ENCODE results near the gene SARNP.
A peak's percentile ranks its signal among the peaks of the same experiment; 100 is the strongest.

The SARNP gene

GRCh38 chr12:55739025-55739378 is 78.5 kb downstream of the SARNP start:
- no peak for DNase-seq

DNA sequence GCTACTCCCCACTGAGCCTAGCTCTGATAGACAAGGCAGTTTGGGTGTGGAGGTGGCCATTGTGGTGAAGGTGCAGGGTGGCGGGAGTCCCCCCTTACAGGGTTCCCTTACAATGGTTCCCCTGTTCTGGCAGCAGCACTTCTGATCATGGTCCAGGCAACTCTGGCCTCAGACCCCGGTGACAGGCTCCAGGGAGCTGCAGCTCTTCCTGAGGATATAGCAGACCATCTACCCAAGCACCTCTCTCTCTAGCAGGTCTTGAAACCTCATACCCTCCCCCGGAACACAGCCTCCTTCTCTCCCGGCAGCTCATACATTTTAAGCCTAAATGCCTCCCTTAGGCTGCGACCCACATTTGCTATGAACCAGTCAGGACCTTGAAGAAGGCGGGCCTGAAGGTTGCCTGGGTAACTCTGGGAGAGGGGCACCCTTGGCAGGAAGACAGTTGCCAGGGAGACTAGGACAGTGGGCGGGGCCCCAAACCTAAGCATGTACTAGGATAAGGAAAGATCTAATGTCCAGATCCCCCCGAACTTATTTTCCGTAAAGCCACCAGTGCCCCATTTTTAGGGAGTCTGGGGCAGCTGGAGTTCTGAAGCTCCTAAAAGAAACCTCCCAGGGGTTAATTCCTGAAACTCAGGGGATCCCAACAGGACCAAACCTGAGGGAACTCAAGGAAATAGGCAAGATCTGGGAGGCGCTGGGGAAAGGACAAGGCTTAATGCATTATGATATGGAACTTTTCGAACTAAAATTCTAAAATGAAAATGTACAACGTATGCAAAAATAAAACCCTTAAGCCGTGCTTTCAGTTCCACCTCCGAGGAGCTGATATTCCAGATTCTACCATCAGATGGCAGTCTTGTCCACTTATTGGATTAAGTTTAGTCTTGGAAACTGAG is 79.2 kb downstream of the SARNP start:
- peak; percentile 82 for DNase-seq

- DNase-seq = no peak
Observed at GRCh38 chr12:55737581-55738122, 79.9 kb downstream of the SARNP start.

DNA sequence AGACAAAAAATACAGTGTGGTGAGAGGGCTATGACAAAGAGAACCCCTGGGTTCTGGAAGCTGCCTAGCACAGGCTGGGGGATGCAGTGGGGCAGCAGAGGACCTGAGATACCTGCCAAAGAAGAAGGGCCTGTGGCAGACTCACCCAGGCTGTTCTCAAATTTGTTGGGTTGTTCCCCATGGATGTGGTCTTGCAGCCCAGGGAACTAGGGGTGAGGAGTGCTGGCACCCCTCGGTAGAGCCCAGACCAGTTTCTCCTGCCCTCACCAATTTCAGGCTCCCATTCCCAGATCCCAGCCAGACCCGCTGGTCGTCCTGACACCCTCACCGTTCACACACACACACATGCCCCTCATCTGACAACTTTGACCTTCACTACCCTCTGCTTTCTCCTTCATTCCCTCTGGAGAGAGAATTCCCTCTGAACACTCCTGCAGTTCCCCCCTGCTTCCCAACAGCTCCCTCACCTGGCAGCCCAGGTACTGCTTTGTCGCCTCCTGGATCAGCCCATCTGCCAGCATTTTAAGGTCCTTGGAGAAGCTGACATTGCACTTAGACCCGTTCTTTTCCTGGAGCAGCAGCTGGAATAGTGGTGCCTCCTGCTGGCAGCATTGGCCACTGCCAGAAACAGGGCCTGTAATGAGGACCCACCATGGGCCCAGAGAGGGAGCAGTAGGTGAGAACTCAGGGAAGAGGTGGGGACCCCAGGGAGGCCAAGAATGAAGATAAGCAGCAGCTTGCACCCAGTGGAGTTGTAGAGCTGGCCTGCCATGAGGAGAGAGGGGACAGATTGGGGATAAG is 80.5 kb downstream of the SARNP start:
- DNase-seq = peak; percentile 72

- no peak for DNase-seq
Observed at GRCh38 chr12:55736076-55736475, 81.4 kb downstream of the SARNP start.

DNA sequence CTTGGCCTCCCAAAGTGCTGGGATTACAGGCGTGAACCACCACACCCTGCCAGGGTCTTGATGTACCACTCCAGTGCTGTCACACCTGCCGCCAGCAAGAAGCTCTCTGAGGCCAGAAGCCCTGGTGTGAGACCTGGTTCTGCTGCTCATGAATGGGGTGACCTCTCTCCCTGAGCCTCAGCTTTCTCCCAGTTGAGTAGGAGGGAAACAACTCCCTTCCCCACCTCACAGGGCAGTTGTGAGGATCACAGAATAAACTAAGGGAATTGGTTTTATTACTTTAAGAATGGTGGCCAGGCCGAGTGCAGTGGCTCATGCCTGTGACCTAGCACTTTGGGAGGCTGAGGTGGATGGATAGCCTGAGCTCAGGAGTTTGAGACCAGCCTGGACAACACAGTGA is 82.9 kb downstream of the SARNP start:
- no peak for DNase-seq

- DNase-seq = no peak
Observed at GRCh38 chr12:55733858-55734257, 83.7 kb downstream of the SARNP start.

GRCh38 chr12:55733021-55733555 is 84.4 kb downstream of the SARNP start:
- DNase-seq = no peak

GRCh38 chr12:55732288-55732687 is 85.2 kb downstream of the SARNP start:
- no peak for DNase-seq

DNA sequence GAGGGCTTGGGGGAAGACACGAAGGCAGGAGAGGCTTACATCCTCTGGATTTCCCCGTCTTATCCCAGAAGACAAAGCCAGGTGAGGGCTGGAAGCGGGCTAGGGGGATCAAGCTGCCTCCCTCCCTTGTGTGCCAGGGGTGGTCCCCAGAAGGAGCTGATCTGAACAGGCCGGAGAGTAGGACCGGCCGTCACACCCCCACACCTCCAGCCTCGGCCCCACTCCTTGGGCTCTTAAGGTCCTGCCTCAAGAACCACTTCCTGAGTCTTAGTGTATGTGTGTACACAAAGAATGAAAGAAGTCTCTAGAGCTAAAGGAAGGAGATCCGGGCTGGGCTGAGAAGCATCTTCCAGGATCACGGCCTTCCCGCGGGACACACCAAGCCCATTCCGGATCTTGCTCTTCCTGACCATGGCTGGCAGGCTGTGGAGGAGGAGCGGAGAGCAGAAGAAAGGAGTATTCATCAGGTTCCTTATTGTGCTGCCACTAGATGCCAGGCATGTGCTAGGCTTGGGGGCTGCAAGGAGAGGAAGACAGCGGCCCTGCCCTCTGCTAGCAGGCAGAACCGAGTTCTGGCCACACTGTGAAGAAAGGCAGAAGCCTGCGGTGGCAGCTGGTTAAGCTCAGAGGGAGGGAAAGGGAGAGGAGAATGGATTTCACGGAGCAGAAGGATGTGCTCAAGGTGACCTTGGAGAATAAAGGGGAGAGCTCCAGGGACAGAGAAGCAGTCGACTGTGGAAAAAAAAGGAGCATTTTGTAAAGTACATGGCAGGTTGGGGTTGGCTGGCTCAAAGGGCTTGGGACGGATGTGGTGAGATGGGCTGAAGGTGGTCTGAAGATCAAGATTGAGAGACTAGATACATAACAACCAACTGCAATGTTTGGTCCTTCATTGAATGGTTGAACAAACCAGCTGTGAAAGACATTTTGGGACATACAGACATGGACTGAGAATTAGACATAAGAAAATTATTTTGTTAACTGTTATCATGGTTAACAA is 87.4 kb downstream of the SARNP start:
- DNase-seq = peak; percentile 76

- DNase-seq = peak; percentile 100
Observed at GRCh38 chr12:55728939-55729818, 88.3 kb downstream of the SARNP start, which contains the start of gene CD63. Gene CD63 (minus strand): TSS chr12:55729009. CDS start chr12:55728341, 668 bp downstream.

DNA sequence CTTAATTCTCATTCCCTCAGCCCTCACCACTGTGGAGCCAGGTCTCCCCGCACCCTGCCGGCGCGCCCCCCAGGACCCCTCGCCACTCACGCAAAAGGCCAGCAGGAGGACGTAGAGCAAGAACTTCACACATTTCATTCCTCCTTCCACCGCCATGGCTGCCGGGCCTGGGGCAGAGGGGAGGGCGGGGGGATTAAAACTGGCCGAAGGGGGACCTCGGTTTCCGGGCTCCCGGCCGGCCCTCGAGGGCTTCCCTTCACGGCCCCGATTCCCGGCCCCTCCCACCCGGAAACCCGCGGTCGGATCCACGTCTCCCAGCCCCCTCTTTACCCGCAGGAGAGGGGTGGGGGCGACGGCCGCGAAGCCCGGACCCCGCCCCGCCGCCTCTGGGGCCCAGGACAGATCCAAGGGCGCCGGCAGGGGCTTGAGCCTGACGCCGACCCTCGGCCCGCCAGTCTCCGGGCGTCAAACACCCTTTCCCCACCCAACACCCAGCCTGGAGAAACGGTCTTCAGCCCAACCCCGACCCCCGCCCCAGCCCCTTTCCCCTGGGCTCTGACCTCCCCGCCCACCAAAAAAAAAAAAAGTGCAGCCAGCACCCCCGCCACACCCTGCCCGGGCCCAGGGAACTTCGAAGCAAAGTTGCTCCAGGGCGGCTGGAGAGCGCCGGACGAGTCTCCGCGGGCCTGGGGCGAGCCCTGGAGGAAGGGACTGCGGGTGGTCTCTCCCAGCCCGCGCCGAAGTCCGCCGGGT is 89.2 kb downstream of the SARNP start:
- peak; percentile 75 for DNase-seq

DNA sequence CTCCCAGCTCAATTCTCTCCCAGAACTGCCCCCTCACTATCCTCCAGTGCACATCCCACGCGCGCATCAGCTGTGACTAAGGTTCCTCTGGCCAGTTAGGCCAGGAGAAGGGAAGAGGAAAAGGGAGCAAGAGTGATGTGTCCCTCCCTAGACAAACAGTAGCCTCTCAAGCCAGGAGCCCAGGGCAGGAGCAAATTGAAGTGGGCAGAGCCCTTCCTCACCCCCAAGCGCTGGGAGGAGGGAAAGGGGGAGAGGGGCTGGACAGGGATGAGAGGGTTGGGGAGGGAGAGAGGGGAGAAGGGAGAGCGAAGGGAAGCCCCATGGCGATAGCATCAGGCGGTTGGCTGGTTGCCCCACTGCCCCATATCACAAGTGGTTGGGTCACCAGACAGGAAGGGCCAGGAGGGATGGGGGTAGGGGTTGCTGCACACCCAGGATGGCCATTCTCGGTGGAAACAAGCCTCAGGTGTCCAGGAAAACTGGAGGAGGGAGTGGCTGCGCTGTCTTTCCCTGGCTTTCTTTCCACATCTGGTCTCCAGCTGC is 89.8 kb downstream of the SARNP start:
- peak; percentile 94 for DNase-seq

DNA sequence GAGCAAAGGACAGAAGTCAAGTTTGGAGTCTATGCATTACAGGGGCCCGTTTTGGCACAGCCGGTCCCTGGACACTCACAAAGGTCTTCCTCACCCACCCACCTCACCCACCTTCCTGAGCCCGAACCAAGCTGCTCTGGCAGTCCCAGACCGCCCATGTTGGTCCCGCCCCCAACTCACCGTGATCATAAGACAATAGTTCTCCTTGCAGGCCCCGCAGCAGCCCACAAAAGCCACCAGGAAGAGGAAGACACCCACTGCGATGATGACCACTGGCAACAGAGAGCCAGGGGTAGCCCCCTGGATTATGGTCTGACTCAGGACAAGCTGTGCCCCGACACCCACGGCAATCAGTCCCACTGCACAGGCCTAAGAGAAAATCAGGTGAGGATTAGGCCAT is 90.6 kb downstream of the SARNP start:
- DNase-seq = no peak

DNA sequence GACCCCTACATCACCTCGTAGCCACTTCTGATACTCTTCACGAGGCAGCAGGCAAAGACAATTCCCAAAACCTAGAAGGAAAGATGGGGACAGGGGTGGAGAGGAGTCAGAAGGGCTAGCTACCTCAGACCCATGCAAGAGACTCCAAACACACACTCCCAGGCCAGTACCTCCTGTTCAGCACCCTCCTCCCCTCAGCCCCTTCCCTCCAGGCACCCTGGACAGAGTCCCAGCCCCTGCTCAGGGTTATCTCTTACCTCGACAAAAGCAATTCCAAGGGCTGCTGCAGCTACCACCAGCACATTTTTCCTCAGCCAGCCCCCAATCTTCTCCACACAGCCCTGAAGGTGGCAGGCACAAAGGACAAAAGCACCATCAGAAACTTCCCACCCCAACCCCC is 92.0 kb downstream of the SARNP start:
- DNase-seq = no peak

DNA sequence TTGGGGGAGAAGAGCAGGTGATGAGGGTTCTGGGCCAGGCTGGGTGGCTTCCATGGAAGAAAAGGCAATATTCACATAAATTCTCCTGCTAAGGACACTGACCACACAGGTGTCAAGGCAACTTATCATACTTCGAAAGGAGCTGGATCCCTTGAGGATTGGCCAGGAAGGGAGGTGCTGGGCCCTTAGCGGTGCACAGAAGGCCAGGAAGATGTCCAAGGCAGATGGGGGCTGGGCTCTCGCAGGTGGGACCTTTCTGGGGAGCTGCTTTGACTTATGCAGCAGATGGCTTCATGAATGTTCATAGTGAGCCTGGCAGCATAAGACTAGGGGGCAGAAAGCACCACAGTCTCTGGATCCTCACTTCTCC is 92.6 kb downstream of the SARNP start:
- no peak for DNase-seq

GRCh38 chr12:55724226-55724939 is 93.1 kb downstream of the SARNP start:
- peak; percentile 52 for DNase-seq

DNA sequence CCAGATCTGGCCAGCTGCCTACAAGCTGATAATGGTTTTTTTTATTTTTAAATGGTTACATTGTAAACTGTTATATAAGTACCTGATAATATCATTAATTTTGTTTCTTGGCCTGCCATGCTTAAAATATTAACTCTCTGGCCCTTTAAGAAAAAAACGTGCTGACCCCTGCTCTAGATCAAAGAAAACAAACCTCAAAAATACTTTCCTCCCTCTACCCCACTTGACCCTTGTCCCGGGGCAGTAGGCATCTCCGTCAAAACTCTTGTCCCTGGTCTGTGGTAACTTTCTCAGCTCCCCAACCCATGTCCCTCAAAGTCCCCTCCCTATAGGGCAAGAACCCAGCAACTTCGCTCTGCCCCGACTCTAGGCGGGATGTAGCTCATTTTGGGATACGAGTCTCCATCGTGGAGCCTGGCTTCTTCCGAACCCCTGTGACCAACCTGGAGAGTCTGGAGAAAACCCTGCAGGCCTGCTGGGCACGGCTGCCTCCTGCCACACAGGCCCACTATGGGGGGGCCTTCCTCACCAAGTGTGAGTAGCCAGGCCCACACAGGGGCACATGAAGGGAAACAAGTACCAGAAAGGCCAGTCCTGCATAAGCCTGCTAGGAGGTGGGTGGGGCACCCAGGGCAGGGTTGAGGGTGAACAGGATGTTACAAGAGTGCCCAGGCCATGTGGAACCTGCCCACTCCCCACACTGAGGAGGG is 93.9 kb downstream of the SARNP start:
- no peak for DNase-seq

- no peak for DNase-seq
Observed at GRCh38 chr12:55722948-55723347, 94.6 kb downstream of the SARNP start.

All from NCI-H226 (cell line).